GM19193 (cell line): ENCODE data around the gene SEBOX.

Source experiments
- POLR2A ChIP-seq: IDR thresholded peaks from 4 replicates; pipeline ENCODE4 v1.6.1; 2011; ENCODE audit not compliant: insufficient read depth, insufficient read length; ENCODE audit errors: extremely low read depth

SEBOX gene

GRCh38 chr17:28327031-28327607, 37.9 kb downstream of the SEBOX start:
- no peak for TF ChIP-seq POLR2A

GRCh38 chr17:28326114-28326513, 38.9 kb downstream of the SEBOX start:
- TF ChIP-seq POLR2A, result no peak

- TF ChIP-seq POLR2A, result no peak
Observed at GRCh38 chr17:28325211-28325610, 39.8 kb downstream of the SEBOX start.

- TF ChIP-seq POLR2A, result no peak
Observed at GRCh38 chr17:28324781-28325180, 40.2 kb downstream of the SEBOX start.

GRCh38 chr17:28324267-28324745, 40.7 kb downstream of the SEBOX start:
- TF ChIP-seq POLR2A, result no peak

- TF ChIP-seq POLR2A, result no peak
Observed at GRCh38 chr17:28320215-28321061, 44.6 kb downstream of the SEBOX start.

GRCh38 chr17:28319598-28319935, 45.4 kb downstream of the SEBOX start:
- no peak for TF ChIP-seq POLR2A

- TF ChIP-seq POLR2A, result peak; percentile 57
Observed at GRCh38 chr17:28318759-28319597, 46.0 kb downstream of the SEBOX start, which contains the start of gene TMEM97. Gene TMEM97 (plus strand): TSS chr17:28319200. CDS start chr17:28319240, 40 bp downstream.

- no peak for TF ChIP-seq POLR2A
Observed at GRCh38 chr17:28317966-28318758, 46.8 kb downstream of the SEBOX start.

DNA sequence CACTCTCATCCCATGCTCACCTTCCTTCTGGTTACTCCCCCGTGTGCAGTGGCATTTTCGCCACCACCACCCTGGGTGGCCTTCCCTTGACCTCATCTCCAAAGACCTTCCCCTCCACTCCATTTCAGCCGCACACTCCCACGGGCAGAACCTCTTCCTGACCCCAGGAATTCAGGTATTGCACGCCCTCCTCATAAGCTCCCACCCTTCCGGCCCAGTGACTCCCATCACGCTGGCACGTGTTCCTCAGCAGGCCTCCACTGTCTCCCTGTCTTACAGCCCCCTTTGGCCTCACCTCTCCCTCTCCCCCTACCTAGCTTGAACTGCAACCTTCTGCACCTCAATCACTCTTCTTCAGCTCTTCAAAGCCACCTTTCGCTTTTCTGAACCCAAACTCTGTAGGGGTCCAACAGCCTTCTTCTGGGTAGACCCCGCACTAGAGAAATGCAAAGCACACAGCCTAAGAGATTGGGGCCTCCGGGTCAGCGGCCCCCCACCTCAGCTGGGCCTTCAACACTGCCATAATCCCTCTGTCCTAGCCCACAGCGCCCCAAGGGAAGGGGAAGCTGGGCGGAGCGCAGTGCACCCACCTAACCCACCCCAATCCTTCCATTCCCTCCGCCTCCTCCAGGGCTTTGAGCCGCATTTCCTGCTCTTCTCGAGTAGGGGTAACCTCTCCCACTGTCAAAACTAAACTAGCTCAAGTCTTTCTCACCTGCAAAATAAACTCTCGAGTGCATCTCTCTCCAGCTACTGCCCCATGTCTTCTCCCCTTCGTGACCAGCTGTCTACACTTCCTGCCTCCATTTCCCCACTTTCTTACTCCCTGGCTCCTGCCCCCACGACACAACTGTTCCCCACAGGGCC, 47.7 kb downstream of the SEBOX start:
- TF ChIP-seq POLR2A, result no peak

- TF ChIP-seq POLR2A, result no peak
Observed at GRCh38 chr17:28315846-28316705, 48.9 kb downstream of the SEBOX start.

DNA sequence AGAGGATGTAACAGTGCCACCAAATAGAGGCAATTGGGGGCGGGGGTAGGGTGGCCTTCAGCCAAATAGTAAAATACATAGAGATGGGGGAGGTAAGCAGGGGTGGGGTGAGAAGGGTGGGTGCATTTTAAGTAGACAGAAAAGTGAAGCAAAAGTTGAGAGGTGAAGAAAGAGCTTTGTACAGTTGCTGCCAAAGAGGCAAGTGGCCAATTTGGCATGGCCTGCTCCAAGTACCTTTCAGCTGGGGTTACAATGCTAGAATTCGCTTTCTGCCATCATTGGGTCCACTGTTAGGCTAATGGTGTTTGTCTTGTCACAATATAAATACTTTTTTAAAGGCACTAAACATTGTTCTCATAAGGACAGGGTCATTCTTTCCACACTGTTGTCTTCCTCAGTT, 51.2 kb downstream of the SEBOX start:
- no peak for TF ChIP-seq POLR2A
